TTC549 (cell line): Measurements from ENCODE around the gene ATCAY.

ENCODE experiments used
- FAIRE-seq: peaks from 2 replicates; lab custom pipeline; 2012; peaks lifted over from hg19 to GRCh38; lab: Jason Lieb, UNC

ATCAY gene

DNA sequence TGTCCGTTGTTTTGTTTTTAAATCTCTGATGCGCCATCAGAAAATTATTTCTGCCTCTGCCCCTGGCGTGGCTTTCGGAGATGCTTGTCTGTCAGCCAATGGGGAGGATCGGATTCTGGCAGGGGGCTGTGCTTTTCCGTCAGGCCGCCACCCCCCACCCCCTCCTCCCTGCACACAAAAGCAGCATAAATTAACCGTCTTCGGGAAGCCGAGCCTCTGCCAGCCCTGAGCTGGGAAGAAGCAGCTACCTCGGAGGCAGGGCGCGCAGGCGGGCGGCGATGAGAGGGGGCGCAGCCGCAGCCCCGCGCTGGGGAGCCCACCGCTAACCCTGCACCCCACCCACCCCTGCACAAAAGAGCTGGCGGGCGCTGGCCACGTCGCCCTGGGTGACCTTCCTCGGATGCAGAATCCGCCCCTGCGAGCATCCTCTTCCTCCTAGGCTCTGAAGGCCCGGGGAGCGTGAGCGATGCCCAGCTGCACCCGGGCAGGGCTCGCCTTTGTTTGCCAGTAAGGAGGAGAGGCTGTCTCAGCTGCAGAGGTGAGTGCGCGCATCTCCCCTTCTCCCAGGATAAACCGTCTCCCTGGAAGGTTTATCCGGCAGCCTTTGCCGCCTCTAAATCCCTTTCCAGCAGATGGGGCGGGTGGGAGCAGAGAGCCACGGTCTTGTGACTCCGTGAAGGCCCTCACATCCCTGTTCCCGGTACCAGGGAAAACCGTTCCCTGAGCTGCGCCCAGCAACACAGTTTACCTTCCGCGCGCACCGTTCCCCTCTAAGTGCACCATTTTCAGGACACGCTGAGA, at the start of gene ATCAY:
Gene ATCAY (plus strand): TSS at position 215 of the 801 bp plus-strand sequence. CDS start 5,083 bp downstream, outside the sequence.
- no peak for FAIRE-seq

- no peak for FAIRE-seq
Observed at GRCh38 chr19:3831601-3832000, 48.9 kb upstream of the ATCAY start.

DNA sequence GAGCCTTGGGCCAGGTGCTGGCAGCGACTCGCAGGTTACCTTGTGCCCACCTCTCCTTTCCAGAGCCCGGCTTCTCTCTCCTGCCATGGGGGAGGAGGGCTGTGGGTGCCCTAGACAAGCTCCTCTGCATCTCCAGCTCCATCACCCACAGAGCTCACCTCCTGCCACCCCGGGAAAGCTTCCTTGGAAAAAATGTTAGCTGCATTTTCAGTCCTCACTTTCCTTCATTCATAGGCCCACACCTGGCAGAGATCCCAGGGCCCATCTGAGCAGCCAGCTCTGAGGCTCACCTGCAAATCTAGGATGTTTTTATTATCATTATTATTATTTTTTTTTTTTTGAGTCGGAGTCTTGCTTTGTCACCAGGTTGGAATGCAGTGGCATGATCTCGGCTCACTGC, 48.5 kb upstream of the ATCAY start:
- FAIRE-seq: no peak

DNA sequence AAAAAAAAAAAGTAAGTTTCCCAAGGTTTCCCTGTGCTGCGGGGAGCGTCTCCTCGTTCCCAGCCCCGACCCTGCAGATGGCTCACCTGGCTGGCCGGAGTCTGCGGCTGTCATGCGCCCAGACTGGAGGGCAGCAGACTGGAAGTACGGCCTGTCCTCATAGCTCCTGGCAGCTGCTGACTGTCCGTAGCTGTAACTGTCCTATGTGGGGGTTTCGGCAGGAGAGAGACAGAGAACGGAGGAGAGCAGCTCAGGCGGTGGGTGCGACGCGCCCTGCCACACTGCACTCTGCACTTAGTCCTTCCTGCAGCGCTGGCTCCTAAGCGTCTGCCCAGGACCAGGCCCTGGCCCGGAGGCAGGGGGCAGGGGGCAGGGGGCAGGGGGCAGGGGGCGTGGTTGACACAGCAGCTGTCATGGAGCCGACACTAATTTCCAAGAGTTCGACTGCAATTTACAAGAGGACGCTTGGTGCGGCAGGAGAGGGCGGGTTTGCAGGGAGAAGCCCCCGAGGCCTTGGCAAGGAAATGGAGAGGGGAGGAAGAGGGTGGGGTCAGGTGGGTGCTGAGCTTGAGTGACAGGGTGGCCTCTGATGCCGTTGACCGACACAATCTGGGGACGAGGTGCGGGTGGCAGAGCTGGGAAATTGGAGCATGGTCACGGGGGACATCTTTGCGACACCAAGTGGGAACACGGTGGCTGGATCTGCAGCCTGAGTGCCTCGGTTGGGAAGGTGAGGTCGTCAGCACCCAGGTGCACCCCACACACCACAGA, 46.7 kb upstream of the ATCAY start:
- no peak for FAIRE-seq

- FAIRE-seq: no peak
Observed at GRCh38 chr19:3834349-3835054, 46.0 kb upstream of the ATCAY start.

- no peak for FAIRE-seq
Observed at GRCh38 chr19:3835055-3835435, 45.4 kb upstream of the ATCAY start.

DNA sequence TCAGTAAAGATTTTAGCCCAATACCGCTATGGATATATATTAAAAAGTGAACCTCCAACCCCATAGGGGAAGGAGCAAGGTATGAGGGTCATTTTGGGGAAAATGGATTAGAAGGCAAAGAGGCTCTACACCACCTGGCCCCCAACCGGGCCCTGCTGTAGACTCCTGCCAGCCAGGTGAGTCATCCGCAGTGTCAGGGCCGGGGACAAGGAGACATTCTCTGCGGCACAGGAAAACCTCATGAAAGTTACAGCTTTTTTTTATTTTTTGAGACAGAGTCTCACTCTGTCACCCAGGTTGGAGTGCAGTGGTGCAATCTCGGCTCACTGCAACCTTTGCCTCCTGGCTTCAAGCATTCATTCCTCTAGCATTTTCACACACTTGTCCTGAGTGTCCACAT, 43.6 kb upstream of the ATCAY start:
- no peak for FAIRE-seq

DNA sequence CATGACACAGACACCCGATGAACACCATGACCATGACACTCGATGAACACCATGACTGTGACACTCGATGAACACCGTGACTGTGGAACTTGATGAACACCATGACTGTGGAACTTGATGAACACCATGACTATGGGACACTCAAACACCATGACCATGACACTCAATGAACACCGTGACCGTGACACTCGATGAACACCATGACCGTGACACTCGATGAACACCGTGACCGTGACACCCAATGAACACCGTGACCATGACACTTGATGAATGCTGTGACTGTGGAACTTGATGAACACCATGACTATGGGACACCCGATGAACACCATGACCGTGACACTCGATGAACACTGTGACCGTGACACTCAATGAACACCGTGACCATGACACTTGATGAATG, 43.2 kb upstream of the ATCAY start:
- FAIRE-seq: no peak

GRCh38 chr19:3837922-3838321, 42.6 kb upstream of the ATCAY start:
- no peak for FAIRE-seq

- FAIRE-seq: no peak
Observed at GRCh38 chr19:3838661-3839060, 41.8 kb upstream of the ATCAY start.

DNA sequence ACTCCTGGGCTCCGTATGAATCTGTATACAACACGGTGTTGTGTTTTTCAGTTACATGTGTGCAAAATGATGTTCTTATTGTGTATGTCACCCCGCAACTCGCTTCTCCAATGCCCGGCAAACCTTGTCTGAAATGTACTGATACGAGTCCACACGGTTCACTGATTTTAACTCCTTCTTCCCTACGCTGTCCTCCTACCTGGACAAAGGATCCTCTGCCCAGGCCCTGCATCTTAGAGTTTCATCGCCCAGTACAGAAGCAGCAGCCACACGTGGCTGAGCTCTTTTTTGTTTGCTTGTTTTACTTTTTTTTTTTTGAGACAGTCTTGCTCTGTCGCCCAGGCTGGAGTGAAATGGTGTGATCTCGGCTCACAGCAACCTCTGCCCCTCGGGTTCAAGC, 40.5 kb upstream of the ATCAY start:
- no peak for FAIRE-seq

DNA sequence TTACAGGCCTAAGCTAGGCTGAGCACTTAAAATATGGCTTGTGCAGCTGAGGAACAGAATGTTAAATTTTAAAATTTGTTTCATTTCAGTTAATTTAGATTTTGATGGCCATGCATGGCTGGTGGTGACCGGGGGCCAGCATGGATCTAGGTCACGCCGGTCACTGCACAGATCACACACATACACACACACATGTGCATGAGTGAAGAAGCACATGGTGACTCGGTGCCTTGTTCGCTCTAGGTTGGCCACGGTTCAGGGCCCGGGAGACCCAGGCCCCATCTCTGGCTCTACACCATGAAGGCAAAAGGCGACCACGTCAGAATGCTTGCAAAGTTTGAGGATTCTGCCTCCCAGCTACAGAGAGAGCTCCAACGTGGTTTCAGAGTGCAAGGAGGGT, 39.7 kb upstream of the ATCAY start:
- no peak for FAIRE-seq

DNA sequence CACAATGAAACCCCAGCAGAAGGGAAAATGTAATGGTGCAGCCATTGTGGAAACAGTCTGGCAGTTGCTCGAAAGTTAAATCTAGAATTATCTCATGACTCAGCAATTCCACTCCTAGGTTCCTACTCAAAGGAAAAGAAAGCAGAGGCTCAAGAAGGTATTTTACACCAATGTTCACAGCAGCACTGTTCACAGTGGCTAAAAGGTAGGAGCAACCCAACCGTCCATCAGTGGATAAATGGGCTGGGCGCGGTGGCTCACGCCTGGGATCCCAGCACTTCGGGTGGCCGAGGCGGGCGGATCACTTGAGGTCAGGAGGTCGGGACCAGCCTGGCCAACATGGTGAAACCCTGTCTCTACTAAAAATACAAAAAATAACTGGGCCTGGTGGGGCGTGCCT, 37.5 kb upstream of the ATCAY start:
- no peak for FAIRE-seq

- no peak for FAIRE-seq
Observed at GRCh38 chr19:3844596-3844995, 35.9 kb upstream of the ATCAY start.

- FAIRE-seq: no peak
Observed at GRCh38 chr19:3849092-3849491, 31.4 kb upstream of the ATCAY start.

DNA sequence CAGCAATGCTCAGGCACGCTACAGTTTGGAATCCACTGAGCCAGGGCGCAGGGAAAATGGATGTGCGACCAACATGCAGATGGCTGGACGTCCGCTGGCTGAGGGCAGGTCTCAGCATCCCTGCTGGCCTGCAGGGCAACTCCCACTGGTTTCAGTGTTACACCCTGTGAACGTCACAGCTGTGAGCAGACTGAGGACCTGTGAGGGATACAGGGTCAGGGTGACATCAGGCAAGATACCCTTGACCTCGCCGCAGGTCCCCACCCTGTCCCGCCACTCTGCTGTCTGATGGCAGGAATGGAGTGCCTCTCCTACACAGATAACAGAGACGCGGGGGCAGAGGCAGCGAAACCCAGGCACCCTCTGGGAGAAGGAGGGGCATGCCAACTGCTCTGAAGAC, 30.7 kb upstream of the ATCAY start:
- FAIRE-seq: no peak

GRCh38 chr19:3850320-3850972, 30.0 kb upstream of the ATCAY start:
- no peak for FAIRE-seq

GRCh38 chr19:3851254-3852176, 29.0 kb upstream of the ATCAY start:
- no peak for FAIRE-seq

DNA sequence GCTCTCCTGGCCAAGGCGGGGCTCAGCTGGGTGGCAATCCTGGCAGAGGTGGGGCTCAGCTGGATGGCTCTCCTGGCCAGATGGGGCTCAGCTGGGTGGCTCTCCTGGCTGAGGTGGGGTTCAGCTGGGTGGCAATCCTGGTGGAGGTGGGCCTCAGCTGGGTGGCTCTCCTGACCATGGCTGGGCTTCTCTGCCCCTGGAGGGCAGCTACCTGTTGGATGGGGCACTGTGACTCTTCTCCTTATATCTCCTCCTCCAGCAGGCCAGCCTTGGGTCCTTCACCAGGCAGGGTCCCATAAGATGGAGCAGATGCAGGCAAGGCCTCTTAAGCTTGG, 28.3 kb upstream of the ATCAY start:
- FAIRE-seq: no peak

- FAIRE-seq: no peak
Observed at GRCh38 chr19:3852614-3853254, 27.8 kb upstream of the ATCAY start.

DNA sequence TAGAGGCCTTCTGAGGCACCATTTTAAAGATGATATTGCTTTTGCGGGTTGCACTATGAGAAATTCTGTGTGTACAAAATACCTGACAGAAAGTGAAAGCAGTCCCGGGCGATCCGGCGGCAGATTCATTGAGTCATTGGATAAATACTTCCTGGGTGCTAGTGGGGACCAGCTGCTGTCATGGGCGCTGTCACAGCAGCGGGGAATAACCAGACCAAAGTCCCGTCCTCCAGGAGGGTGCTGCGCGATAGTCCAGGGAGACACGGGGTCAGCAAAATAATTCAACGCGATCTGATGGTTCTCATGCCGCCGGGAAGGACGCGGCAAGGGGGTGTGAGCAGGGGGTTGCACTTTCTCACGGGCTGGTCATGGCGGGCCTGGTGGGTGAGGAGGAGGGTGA, 25.2 kb upstream of the ATCAY start:
- FAIRE-seq: no peak
